Measurements from ENCODE around the gene FAM171A1. TPM values are rescaled to one million over a fixed set of nuclear protein-coding genes. Genes with fewer than 3 reads are reported as not detected.
"Not testable (repeated sequence)": the region's sequence is repeated elsewhere in the genome, so short reads cannot be mapped to it uniquely, and the experiment has no call there.

FAM171A1 gene
- total RNA-seq, 1 donor: 16.8 TPM

GRCh38 chr10:15305634-15306033 is 65.5 kb downstream of the FAM171A1 start:
- no peak for TF ChIP-seq CTCF (IDR thresholded peaks at IDR 0.05; ENCODE audit: insufficient read depth, low read depth, low read length)
- no peak overlapping the region for H3K4me3 ChIP-seq (ENCODE audit: low read depth, low read length)
- DNase-seq (ENCODE audit: low read depth): no peak

- no peak overlapping the region for H3K4me3 ChIP-seq (ENCODE audit: low read depth, low read length)
- TF ChIP-seq CTCF (IDR thresholded peaks at IDR 0.05; ENCODE audit: insufficient read depth, low read depth, low read length): no peak
- DNase-seq (ENCODE audit: low read depth): no peak
Measured at GRCh38 chr10:15305161-15305560, 65.9 kb downstream of the FAM171A1 start.

- DNase-seq (ENCODE audit: low read depth); H3K4me3 ChIP-seq (ENCODE audit: low read depth, low read length): not testable (repeated sequence)
Measured at GRCh38 chr10:15302188-15302956, 68.7 kb downstream of the FAM171A1 start.

GRCh38 chr10:15300697-15301096 is 70.4 kb downstream of the FAM171A1 start:
- DNase-seq (ENCODE audit: low read depth): no peak
- no peak overlapping the region for H3K4me3 ChIP-seq (ENCODE audit: low read depth, low read length)
- TF ChIP-seq CTCF (IDR thresholded peaks at IDR 0.05; ENCODE audit: insufficient read depth, low read depth, low read length): no peak

- TF ChIP-seq CTCF (IDR thresholded peaks at IDR 0.05; ENCODE audit: insufficient read depth, low read depth, low read length): no peak
- no peak for DNase-seq (ENCODE audit: low read depth)
Measured at GRCh38 chr10:15300145-15300544, 70.9 kb downstream of the FAM171A1 start.

GRCh38 chr10:15296701-15297100 is 74.4 kb downstream of the FAM171A1 start:
- H3K4me3 ChIP-seq (ENCODE audit: low read depth, low read length): no peak overlapping the region
- TF ChIP-seq CTCF (IDR thresholded peaks at IDR 0.05; ENCODE audit: insufficient read depth, low read depth, low read length): no peak
- DNase-seq (ENCODE audit: low read depth): no peak

More at GRCh38 chr10:15300145-15300544, 70.9 kb downstream of the FAM171A1 start:
- no peak overlapping the region for H3K4me3 ChIP-seq (ENCODE audit: low read depth, low read length)

- no peak for TF ChIP-seq CTCF (IDR thresholded peaks at IDR 0.05; ENCODE audit: insufficient read depth, low read depth, low read length)
- no peak overlapping the region for H3K4me3 ChIP-seq (ENCODE audit: low read depth, low read length)
- DNase-seq (ENCODE audit: low read depth): no peak
Measured at GRCh38 chr10:15295537-15296325, 75.4 kb downstream of the FAM171A1 start.
